Endothelial cell of umbilical vein (primary cell): ENCODE data around the gene ATP10B.

Experiments used
- EZH2 ChIP-seq: IDR thresholded peaks from 2 replicates; pipeline ENCODE4 v1.6.1; 2012; ENCODE audit warnings: borderline replicate concordance, low read depth, mild to moderate bottlenecking, moderate library complexity, low read length, inconsistent platforms; ENCODE audit not compliant: severe bottlenecking
- FOS ChIP-seq: IDR thresholded peaks from 2 replicates; pipeline ENCODE4 v1.6.1; 2011; ENCODE audit warnings: mild to moderate bottlenecking, low read length, moderate library complexity, borderline replicate concordance; ENCODE audit not compliant: insufficient read depth
- GATA2 ChIP-seq: IDR thresholded peaks from 2 replicates; pipeline ENCODE4 v1.7.0; 2011; ENCODE audit warnings: low read depth, mild to moderate bottlenecking, moderate library complexity, mixed read lengths, low read length; ENCODE audit not compliant: insufficient read length, insufficient read depth
- JUN ChIP-seq: IDR thresholded peaks from 2 replicates; pipeline ENCODE4 v1.6.1; 2011; ENCODE audit warnings: borderline replicate concordance, low read depth; ENCODE audit not compliant: insufficient read length, insufficient read depth
- MYC ChIP-seq: IDR thresholded peaks from one replicate; pipeline ENCODE4 v1.6.1; 2011; ENCODE audit warnings: mild to moderate bottlenecking, low read depth, low read length
- POLR2A ChIP-seq: IDR thresholded peaks from 2 replicates; pipeline ENCODE4 v1.6.1; 2012; ENCODE audit warnings: low read depth, mild to moderate bottlenecking, control low read depth, low read length
- POLR2AphosphoS5 ChIP-seq: IDR thresholded peaks from 2 replicates; pipeline ENCODE4 v1.6.1; 2012; ENCODE audit warnings: low read depth, mild to moderate bottlenecking, control low read depth, low read length, moderate library complexity; ENCODE audit not compliant: insufficient read depth
- TF ChIP-seq, protein P1 (sequence below), 2 donors: IDR thresholded peaks; 1 replicate in 1 of 2; 2 replicates in 1 of 2; pipeline ENCODE4 v1.5.1; 2011; ENCODE audit warnings: low read length in 2 of 2, mild to moderate bottlenecking in 2 of 2, moderate library complexity in 2 of 2, control low read depth in 1 of 2, inconsistent platforms in 1 of 2, low read depth in 1 of 2; ENCODE audit not compliant: insufficient read depth in 1 of 2; ENCODE audit errors: extremely low read depth in 1 of 2
- TF ChIP-seq, protein P2 (sequence below): IDR thresholded peaks from 2 replicates; pipeline ENCODE4 v1.6.1; 2011; ENCODE audit not compliant: insufficient read depth, insufficient read length

GRCh38 chr5:160824301-160825001 is 27.6 kb downstream of the ATP10B start:
- TF ChIP-seq, protein P1, sequence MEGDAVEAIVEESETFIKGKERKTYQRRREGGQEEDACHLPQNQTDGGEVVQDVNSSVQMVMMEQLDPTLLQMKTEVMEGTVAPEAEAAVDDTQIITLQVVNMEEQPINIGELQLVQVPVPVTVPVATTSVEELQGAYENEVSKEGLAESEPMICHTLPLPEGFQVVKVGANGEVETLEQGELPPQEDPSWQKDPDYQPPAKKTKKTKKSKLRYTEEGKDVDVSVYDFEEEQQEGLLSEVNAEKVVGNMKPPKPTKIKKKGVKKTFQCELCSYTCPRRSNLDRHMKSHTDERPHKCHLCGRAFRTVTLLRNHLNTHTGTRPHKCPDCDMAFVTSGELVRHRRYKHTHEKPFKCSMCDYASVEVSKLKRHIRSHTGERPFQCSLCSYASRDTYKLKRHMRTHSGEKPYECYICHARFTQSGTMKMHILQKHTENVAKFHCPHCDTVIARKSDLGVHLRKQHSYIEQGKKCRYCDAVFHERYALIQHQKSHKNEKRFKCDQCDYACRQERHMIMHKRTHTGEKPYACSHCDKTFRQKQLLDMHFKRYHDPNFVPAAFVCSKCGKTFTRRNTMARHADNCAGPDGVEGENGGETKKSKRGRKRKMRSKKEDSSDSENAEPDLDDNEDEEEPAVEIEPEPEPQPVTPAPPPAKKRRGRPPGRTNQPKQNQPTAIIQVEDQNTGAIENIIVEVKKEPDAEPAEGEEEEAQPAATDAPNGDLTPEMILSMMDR (IDR thresholded peaks at IDR 0.05; ENCODE audit: extremely low read depth in 1 of 2, insufficient read depth in 1 of 2, low read depth in 1 of 2, low read length in 2 of 2) = no peak
- TF ChIP-seq EZH2 = no peak
- TF ChIP-seq POLR2A = no peak
- TF ChIP-seq, protein P2, sequence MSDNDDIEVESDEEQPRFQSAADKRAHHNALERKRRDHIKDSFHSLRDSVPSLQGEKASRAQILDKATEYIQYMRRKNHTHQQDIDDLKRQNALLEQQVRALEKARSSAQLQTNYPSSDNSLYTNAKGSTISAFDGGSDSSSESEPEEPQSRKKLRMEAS = no peak
- no peak for TF ChIP-seq JUN
- TF ChIP-seq POLR2AphosphoS5 = no peak
- no peak for TF ChIP-seq MYC
- TF ChIP-seq GATA2 = no peak
- no peak for TF ChIP-seq FOS
